Uterus (tissue), 4 donors: Measurements from ENCODE around the gene MSH3. TPM values are rescaled to one million over a fixed set of nuclear protein-coding genes. Genes with fewer than 3 reads are reported as not detected.

Experiments used
- DNase-seq, 2 donors: peaks; one replicate each; pipeline ENCODE4 v3.0.0-alpha.2; 2019 to 2020
- H3K27ac ChIP-seq, 2 donors: fragments of 200-600 bp; sonication (generic); 1 replicate in 1 of 2; 2 replicates in 1 of 2; pipeline ENCODE4 v1.5.1; 2016 to 2018
- H3K27me3 ChIP-seq, 2 donors: fragments of 200-600 bp; sonication (generic); one replicate each; pipeline ENCODE4 v1.5.1; 2018 to 2019; ENCODE audit warnings: control low read depth in 1 of 2
- H3K36me3 ChIP-seq, 2 donors: fragments of 200-600 bp; sonication (generic); one replicate each; pipeline ENCODE4 v1.5.1; 2019; ENCODE audit warnings: control low read depth in 1 of 2
- H3K4me1 ChIP-seq, 2 donors: fragments of 200-600 bp; sonication (generic); one replicate each; pipeline ENCODE4 v1.5.1; 2018 to 2019; ENCODE audit warnings: control low read depth in 1 of 2
- H3K4me3 ChIP-seq, 2 donors: fragments of 200-600 bp; sonication (generic); 1 replicate in 1 of 2; 2 replicates in 1 of 2; pipeline ENCODE4 v1.5.1; 2018 to 2019; ENCODE audit warnings: mild to moderate bottlenecking in 1 of 2
- H3K9me3 ChIP-seq, 2 donors: fragments of 200-600 bp; sonication (generic); one replicate each; pipeline ENCODE4 v1.5.1; 2019; ENCODE audit warnings: control low read depth in 1 of 2
- CTCF ChIP-seq, 4 experiments: fragments of 200-600 bp in 2 of 4; fragments of 450-650 bp in 2 of 4; sonication (generic) in 2 of 4; IDR thresholded peaks; one replicate each; pipeline ENCODE4 v1.5.1; 2016 to 2019; ENCODE audit warnings: antibody characterized with exemption in 4 of 4, mild to moderate bottlenecking in 2 of 4, moderate library complexity in 1 of 4
- POLR2A ChIP-seq, 2 donors: fragments of 450-650 bp; IDR thresholded peaks; one replicate each; pipeline ENCODE4 v1.6.1; 2016; ENCODE audit warnings: antibody characterized with exemption in 2 of 2, mild to moderate bottlenecking in 1 of 2, moderate library complexity in 1 of 2
- intact Hi-C: fragments of 100-400 bp; cut with DNase I; formaldehyde crosslinking; loops from one replicate; pipeline ENCODE4 v1.15.1; 2023; ENCODE audit warnings: low total_unique reads
- total RNA-seq, 4 donors: library from RNA; depleted of rRNA in 3 of 4; stranded (reverse); fragments of >200 nt in 3 of 4; gene quantifications; one replicate each; pipeline versions ENCODE4 v1.1.0 to v1.2.4, GENCODE V29; 2014 to 2023
- donor health status: DM: yes; HTN: yes; CAD: no.

The MSH3 gene
- total RNA-seq, 4 donors from 2014 or later, result 6.4 to 34.3 (median 16.3) TPM

- no peak for TF ChIP-seq CTCF (IDR thresholded peaks at IDR 0.05)
- no peak for TF ChIP-seq POLR2A (IDR thresholded peaks at IDR 0.05)
- H3K4me3 ChIP-seq, result no peak overlapping the region
- no peaks in the 10 kb centered on the region for H3K4me1 ChIP-seq
- DNase-seq, result no peak
- H3K36me3 ChIP-seq, result no peaks in the 10 kb centered on the region
- no peaks in the 10 kb centered on the region for H3K27me3 ChIP-seq
- H3K27ac ChIP-seq, result no peak overlapping the region
- intact Hi-C loops, result no loop called here
- H3K9me3 ChIP-seq, result no peaks in the 10 kb centered on the region
Observed at GRCh38 chr5:80761176-80761575, 106.7 kb downstream of the MSH3 start.

GRCh38 chr5:80761966-80762365 is 107.5 kb downstream of the MSH3 start:
- Histone ChIP-seq H3K4me1 (no peaks in the 10 kb centered on the region), H3K9me3 (no peaks in the 10 kb centered on the region), H3K27ac (no peak overlapping the region), H3K4me3 (no peak overlapping the region), H3K36me3 (no peaks in the 10 kb centered on the region), H3K27me3 (no peaks in the 10 kb centered on the region)
- no peak for TF ChIP-seq CTCF (IDR thresholded peaks at IDR 0.05)
- no peak for TF ChIP-seq POLR2A (IDR thresholded peaks at IDR 0.05)
- no peak for DNase-seq
- intact Hi-C loops, result no loop called here

- H3K4me3 ChIP-seq, result no peak overlapping the region
- intact Hi-C loops, result no loop called here
Observed at GRCh38 chr5:80762573-80762972, 108.1 kb downstream of the MSH3 start.

GRCh38 chr5:80763211-80763610 is 108.8 kb downstream of the MSH3 start:
- TF ChIP-seq POLR2A (IDR thresholded peaks at IDR 0.05) (no peak), CTCF (IDR thresholded peaks at IDR 0.05) (no peak)
- no peak for DNase-seq
- H3K9me3 ChIP-seq, result no peaks in the 10 kb centered on the region
- H3K4me3 ChIP-seq, result no peak overlapping the region
- no peaks in the 10 kb centered on the region for H3K4me1 ChIP-seq
- no peak overlapping the region for H3K27ac ChIP-seq
- H3K36me3 ChIP-seq, result no peaks in the 10 kb centered on the region
- intact Hi-C loops, result no loop called here
- H3K27me3 ChIP-seq, result no peaks in the 10 kb centered on the region

More at GRCh38 chr5:80762573-80762972, 108.1 kb downstream of the MSH3 start:
- no peaks in the 10 kb centered on the region for H3K9me3 ChIP-seq
- no peaks in the 10 kb centered on the region for H3K4me1 ChIP-seq
- TF ChIP-seq CTCF (IDR thresholded peaks at IDR 0.05), result no peak
- no peak for TF ChIP-seq POLR2A (IDR thresholded peaks at IDR 0.05)
- H3K36me3 ChIP-seq, result no peaks in the 10 kb centered on the region
- H3K27me3 ChIP-seq, result no peaks in the 10 kb centered on the region
- no peak for DNase-seq
- no peak overlapping the region for H3K27ac ChIP-seq

- H3K9me3 ChIP-seq, result no peaks in the 10 kb centered on the region
- TF ChIP-seq CTCF (IDR thresholded peaks at IDR 0.05), result no peak
- TF ChIP-seq POLR2A (IDR thresholded peaks at IDR 0.05), result no peak
- no peak overlapping the region for H3K27ac ChIP-seq
- intact Hi-C loops, result no loop called here
- H3K4me1 ChIP-seq, result no peaks in the 10 kb centered on the region
- no peaks in the 10 kb centered on the region for H3K36me3 ChIP-seq
- H3K27me3 ChIP-seq, result no peaks in the 10 kb centered on the region
- no peak overlapping the region for H3K4me3 ChIP-seq
- DNase-seq, result no peak
Observed at GRCh38 chr5:80763873-80764647, 109.6 kb downstream of the MSH3 start.
